Natural killer cell treated with Interleukin-12 subunit alpha and Interleukin-12 subunit beta and Interleukin-15 and Interleukin-18, amount 100 ng/mL, for 72 hours (primary cell): Measurements from ENCODE around the gene DOK7. TPM values are rescaled to one million over a fixed set of nuclear protein-coding genes. Genes with fewer than 3 reads are reported as not detected.

ENCODE experiments used
- ATAC-seq, 2 donors: fragments of 150-1000 bp; cut with Tn5 transposase in 1 of 2; sonication (Bioruptor Pico), chemical (Tn5 transposase) in 1 of 2; 2 replicates each; pipeline ENCODE4 v1.10.0; 2021
- DNase-seq: peaks from one replicate; pipeline ENCODE4 v3.0.0; 2022; ENCODE audit warnings: low spot score
- H3K27ac Mint-ChIP-seq, 2 donors: 1 replicate in 1 of 2; 2 replicates in 1 of 2; pipeline ENCODE4 v1.8.0; 2022; ENCODE audit warnings: mixed read lengths in 2 of 2, mild to moderate bottlenecking in 1 of 2, moderate library complexity in 1 of 2
- H3K27me3 Mint-ChIP-seq, 2 donors: 1 replicate in 1 of 2; 2 replicates in 1 of 2; pipeline ENCODE4 v1.8.0; 2022; ENCODE audit warnings: mixed read lengths in 2 of 2
- H3K36me3 Mint-ChIP-seq: one replicate; pipeline ENCODE4 v1.8.0; 2022; ENCODE audit warnings: mixed read lengths
- H3K4me1 Mint-ChIP-seq, 2 donors: 1 replicate in 1 of 2; 2 replicates in 1 of 2; pipeline ENCODE4 v1.8.0; 2022; ENCODE audit warnings: low read depth in 2 of 2, mixed read lengths in 2 of 2, mild to moderate bottlenecking in 1 of 2
- H3K4me3 Mint-ChIP-seq: one replicate; pipeline ENCODE4 v1.8.0; 2022; ENCODE audit warnings: mixed read lengths
- H3K9me3 Mint-ChIP-seq: 2 replicates; pipeline ENCODE4 v1.8.0; 2022; ENCODE audit warnings: mixed read lengths
- total RNA-seq, 2 donors: library from RNA; stranded (reverse); gene quantifications; one replicate each; pipeline ENCODE4 v1.2.3, GENCODE V29; 2022

DOK7 gene
- total RNA-seq, 2 donors from 2014 or later: 0.17 TPM; not detected in 1

GRCh38 chr4:3496021-3496420 is 32.9 kb downstream of the DOK7 start:
- peaks cover 2 to 6% of the 10 kb centered on the region in 2 donors for H3K4me1 Mint-ChIP-seq
- H3K9me3 Mint-ChIP-seq: no peaks in the 10 kb centered on the region
- peaks cover 0 to 7% of the 10 kb centered on the region in 2 donors for H3K27me3 Mint-ChIP-seq
- H3K4me3 Mint-ChIP-seq: no peak overlapping the region
- ATAC-seq (no peak), DNase-seq (no peak)
- no peak overlapping the region for H3K27ac Mint-ChIP-seq
- H3K36me3 Mint-ChIP-seq: no peaks in the 10 kb centered on the region

- no peaks in the 10 kb centered on the region for H3K9me3 Mint-ChIP-seq
- no peaks in the 10 kb centered on the region for H3K27me3 Mint-ChIP-seq
- DNase-seq (no peak), ATAC-seq (no peak)
- no peaks in the 10 kb centered on the region for H3K36me3 Mint-ChIP-seq
- H3K27ac Mint-ChIP-seq: no peak overlapping the region
- no peak overlapping the region for H3K4me3 Mint-ChIP-seq
- peaks cover 0 to 2% of the 10 kb centered on the region in 2 donors for H3K4me1 Mint-ChIP-seq
Measured at GRCh38 chr4:3497095-3497494, 34.0 kb downstream of the DOK7 start.

DNA sequence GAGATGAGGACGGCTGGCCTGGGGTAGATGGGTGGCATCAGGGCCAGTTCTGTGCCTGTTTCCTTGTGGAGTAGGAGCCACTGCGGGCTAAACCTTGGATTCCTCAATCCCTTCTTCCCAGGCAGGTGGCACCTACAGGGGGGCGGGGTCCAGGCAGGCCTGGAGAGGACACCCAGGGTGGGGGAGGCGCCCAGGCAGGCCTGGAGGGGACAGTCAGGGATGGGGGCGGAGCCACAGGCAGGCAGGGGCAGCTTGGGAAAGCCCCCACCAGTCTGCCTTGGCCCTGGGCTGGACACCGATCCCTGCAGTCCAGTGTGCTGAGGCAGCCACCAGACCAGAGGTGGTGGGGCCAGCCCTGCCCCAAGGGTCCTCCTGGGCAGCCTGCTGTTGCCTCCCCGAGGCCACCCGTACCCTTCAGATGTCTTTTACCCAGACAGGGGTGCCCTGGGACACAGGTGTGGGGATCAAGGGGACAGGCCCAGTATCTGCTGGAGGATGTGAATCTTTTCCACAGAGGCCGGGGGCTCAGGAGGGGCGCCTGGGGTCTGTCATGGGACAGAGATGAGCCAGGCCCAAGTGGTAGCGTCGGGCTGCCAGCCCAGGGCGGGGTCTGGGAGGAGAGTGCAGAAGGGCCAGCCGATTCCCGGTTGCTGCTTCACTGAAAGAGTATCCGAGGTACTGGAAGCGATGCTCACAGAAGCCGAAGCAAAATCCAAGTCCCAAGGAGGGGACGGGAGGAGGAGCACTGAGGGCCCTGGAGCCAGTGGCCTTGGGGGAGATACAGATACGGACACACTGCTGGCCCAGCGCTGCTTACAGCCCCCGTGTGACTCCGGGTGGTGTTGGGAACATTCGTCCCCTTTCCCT is 34.6 kb downstream of the DOK7 start:
- DNase-seq (no peak), ATAC-seq (peak in 1 of 2 donors; percentile 40)
- Mint-ChIP-seq H3K36me3 (no peaks in the 10 kb centered on the region), H3K4me3 (no peak overlapping the region), H3K9me3 (no peaks in the 10 kb centered on the region), H3K27me3 (no peaks in the 10 kb centered on the region), H3K4me1 (peaks cover 0 to 2% of the 10 kb centered on the region in 2 donors), H3K27ac (no peak overlapping the region)

DNA sequence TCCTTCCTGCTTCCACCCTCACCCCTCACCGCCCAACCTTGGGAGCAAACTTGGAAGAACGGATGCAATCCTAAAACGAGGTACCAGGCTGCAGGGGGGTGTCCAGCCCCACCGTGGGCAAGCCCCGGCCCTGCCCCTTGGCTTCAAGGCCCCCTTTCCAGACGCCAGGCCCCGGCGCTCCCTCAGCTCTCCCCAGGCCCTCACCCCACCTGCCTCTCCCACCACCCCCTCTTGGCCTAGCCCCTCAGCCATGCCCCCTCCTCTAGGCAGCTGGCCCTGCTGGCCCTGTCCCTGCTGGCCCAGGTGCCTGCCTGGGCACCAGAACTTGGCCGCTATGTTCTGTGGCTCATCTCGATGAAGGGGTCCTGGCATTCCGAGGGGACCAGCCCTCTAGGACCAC is 35.3 kb downstream of the DOK7 start:
- H3K36me3 Mint-ChIP-seq: peaks cover 2% of the 10 kb centered on the region
- H3K4me3 Mint-ChIP-seq: no peak overlapping the region
- no peaks in the 10 kb centered on the region for H3K9me3 Mint-ChIP-seq
- H3K27ac Mint-ChIP-seq: no peak overlapping the region
- DNase-seq: no peak
- no peak for ATAC-seq
- peaks cover 3 to 5% of the 10 kb centered on the region in 2 donors for H3K4me1 Mint-ChIP-seq
- H3K27me3 Mint-ChIP-seq: no peaks in the 10 kb centered on the region

GRCh38 chr4:3498901-3499510 is 35.9 kb downstream of the DOK7 start:
- Mint-ChIP-seq H3K36me3 (peaks cover 5% of the 10 kb centered on the region), H3K27ac (no peak overlapping the region), H3K27me3 (no peaks in the 10 kb centered on the region), H3K4me1 (peaks cover 7 to 9% of the 10 kb centered on the region in 2 donors), H3K9me3 (no peaks in the 10 kb centered on the region), H3K4me3 (no peak overlapping the region)
- DNase-seq (no peak), ATAC-seq (no peak)

- H3K4me3 Mint-ChIP-seq: no peak overlapping the region
- H3K4me1 Mint-ChIP-seq: peaks cover 7 to 9% of the 10 kb centered on the region in 2 donors
- DNase-seq (no peak), ATAC-seq (no peak)
- H3K9me3 Mint-ChIP-seq: no peaks in the 10 kb centered on the region
- no peaks in the 10 kb centered on the region for H3K27me3 Mint-ChIP-seq
- peaks cover 5% of the 10 kb centered on the region for H3K36me3 Mint-ChIP-seq
- H3K27ac Mint-ChIP-seq: no peak overlapping the region
Measured at GRCh38 chr4:3499710-3500109, 36.6 kb downstream of the DOK7 start.

DNA sequence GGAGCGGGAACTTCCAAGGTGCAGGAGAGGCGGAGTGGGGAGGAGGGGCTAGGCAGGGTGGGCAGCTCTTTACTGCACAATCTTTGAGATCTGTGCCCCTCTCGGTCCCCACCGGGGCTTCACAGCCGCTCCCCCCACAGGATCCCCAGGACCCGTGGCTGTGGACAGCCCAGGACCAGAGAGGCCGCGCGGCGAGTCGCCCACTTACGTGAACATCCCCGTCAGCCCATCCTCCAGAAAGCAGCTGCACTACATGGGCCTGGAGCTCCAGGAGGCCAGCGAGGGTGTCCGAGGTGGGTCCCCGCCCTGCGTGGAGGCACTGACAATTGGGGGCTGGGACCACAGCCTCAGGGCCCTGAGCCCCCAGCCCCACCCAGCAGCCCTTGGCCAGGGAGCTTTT is 37.0 kb downstream of the DOK7 start:
- H3K4me3 Mint-ChIP-seq: no peak overlapping the region
- DNase-seq (no peak), ATAC-seq (no peak)
- no peaks in the 10 kb centered on the region for H3K9me3 Mint-ChIP-seq
- H3K4me1 Mint-ChIP-seq: peaks cover 7 to 9% of the 10 kb centered on the region in 2 donors
- no peaks in the 10 kb centered on the region for H3K27me3 Mint-ChIP-seq
- H3K36me3 Mint-ChIP-seq: peaks cover 5% of the 10 kb centered on the region
- no peak overlapping the region for H3K27ac Mint-ChIP-seq

DNA sequence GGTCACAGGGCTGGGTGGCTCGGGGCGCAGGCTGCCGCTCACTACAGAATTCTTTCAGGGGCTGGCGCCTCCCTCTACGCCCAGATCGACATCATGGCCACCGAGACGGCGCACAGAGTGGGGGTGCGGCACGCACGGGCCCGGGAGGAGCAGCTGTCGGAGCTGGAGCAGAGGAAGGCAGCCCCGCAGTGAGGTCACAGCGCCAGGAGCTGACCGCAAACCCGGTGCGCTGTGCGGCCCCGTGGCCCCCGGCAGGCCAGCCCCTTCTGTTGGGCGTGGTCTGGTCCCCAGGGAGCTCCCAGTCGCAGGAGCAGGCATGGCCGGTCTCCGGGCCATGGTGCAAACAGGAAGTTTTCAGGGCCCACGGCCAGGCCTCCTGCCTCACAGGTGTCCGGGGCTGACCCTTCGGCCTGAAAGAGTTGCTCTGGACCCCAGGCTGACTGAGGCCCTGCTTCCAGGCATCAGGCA is 37.6 kb downstream of the DOK7 start:
- peaks cover 7 to 9% of the 10 kb centered on the region in 2 donors for H3K4me1 Mint-ChIP-seq
- H3K27ac Mint-ChIP-seq: no peak overlapping the region
- no peak for ATAC-seq
- no peaks in the 10 kb centered on the region for H3K9me3 Mint-ChIP-seq
- H3K4me3 Mint-ChIP-seq: no peak overlapping the region
- no peak for DNase-seq
- no peaks in the 10 kb centered on the region for H3K27me3 Mint-ChIP-seq
- H3K36me3 Mint-ChIP-seq: peaks cover 5% of the 10 kb centered on the region

- ATAC-seq (no peak), DNase-seq (no peak)
- H3K27ac Mint-ChIP-seq: no peak overlapping the region
- no peaks in the 10 kb centered on the region for H3K9me3 Mint-ChIP-seq
- no peaks in the 10 kb centered on the region for H3K27me3 Mint-ChIP-seq
- peaks cover 7 to 9% of the 10 kb centered on the region in 2 donors for H3K4me1 Mint-ChIP-seq
- H3K4me3 Mint-ChIP-seq: no peak overlapping the region
- H3K36me3 Mint-ChIP-seq: peaks cover 5% of the 10 kb centered on the region
Measured at GRCh38 chr4:3501126-3501824, 38.2 kb downstream of the DOK7 start.

GRCh38 chr4:3501825-3502425 is 38.8 kb downstream of the DOK7 start:
- Mint-ChIP-seq H3K9me3 (no peaks in the 10 kb centered on the region), H3K27ac (no peak overlapping the region), H3K36me3 (peaks cover 5% of the 10 kb centered on the region), H3K4me3 (no peak overlapping the region), H3K4me1 (peaks cover 7% of the 10 kb centered on the region in 2 donors), H3K27me3 (no peaks in the 10 kb centered on the region)
- ATAC-seq: no peak
- DNase-seq: no peak

DNA sequence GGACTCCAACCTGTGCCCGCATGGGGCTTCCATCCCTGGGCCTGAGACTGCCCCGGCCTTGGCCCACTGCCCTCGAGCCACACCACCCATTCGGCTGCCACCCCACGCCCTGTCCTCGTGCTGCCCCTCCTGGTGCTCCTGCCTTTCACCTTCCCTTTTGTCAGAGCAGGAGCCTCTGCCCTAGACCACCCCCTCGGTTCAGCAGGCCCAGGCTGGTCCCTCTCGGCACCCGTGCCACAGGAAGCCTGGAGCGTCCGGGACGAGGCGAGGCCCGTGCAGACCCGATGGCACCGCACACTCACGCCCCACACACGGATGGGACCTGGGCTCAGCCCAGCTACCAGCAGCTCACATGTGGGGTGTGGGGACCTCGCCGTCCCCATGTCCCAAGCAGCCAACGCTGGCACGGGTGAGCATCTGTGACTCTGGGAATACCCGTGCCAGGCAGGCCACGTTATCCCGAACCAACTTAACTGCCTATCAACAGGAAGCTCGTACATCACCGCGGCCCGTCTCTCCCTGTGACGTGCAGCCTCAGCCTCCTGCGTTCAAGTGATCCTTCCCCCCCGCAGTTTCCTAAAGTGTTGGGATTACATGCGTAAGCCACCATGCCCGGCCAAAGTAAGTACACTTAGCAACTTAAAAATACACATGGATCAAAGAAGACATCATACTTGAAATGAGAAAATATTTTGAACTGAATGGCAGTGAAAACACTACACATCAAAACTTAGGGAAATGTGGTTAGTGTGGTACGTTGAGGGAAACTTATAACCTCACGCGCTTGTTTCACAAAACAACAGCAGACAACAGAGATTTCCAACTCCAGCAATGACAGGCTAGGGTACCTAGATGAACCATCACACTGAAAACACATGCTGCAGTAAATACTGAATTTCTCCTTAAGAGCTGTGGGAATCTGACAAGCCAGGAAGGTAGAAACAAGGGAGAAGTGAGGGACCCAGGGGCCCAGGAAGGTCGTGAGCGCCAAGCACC is 40.1 kb downstream of the DOK7 start:
- Mint-ChIP-seq H3K9me3 (no peaks in the 10 kb centered on the region), H3K4me1 (peaks cover 6 to 7% of the 10 kb centered on the region in 2 donors), H3K4me3 (no peak overlapping the region), H3K27me3 (no peaks in the 10 kb centered on the region), H3K36me3 (peaks cover 5% of the 10 kb centered on the region), H3K27ac (no peak overlapping the region)
- ATAC-seq (no peak), DNase-seq (no peak)

- Mint-ChIP-seq H3K9me3 (no peaks in the 10 kb centered on the region), H3K4me3 (no peak overlapping the region), H3K27ac (no peak overlapping the region), H3K27me3 (no peaks in the 10 kb centered on the region), H3K4me1 (peaks cover 6 to 7% of the 10 kb centered on the region in 2 donors), H3K36me3 (peaks cover 11% of the 10 kb centered on the region)
- DNase-seq: no peak
- peak in 1 of 2 donors; percentile 21 for ATAC-seq
Measured at GRCh38 chr4:3505231-3505630, 42.1 kb downstream of the DOK7 start.

DNA sequence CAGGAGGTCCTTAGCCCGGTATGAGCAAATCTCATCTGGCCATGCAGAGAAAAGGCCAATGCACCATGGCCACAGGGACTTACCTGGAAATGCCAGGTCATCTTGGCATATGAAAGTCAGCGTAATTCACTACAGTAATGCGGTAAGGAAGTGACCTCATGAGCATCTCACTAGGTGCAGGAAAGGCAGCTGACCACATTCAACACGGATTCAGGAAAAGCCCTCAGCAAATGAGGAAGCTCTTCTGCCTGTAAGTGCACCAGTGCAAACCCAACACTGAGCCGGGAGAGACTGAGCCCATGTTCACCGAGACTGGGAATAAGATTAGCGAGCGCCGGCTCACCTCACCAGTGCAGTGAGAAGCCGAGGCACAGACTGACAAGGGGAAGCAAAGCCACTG is 45.4 kb downstream of the DOK7 start:
- H3K36me3 Mint-ChIP-seq: peaks cover 8% of the 10 kb centered on the region
- no peak overlapping the region for H3K4me3 Mint-ChIP-seq
- H3K4me1 Mint-ChIP-seq: peaks cover 2 to 3% of the 10 kb centered on the region in 2 donors
- H3K9me3 Mint-ChIP-seq: no peaks in the 10 kb centered on the region
- no peak for DNase-seq
- no peak overlapping the region for H3K27ac Mint-ChIP-seq
- no peak for ATAC-seq
- H3K27me3 Mint-ChIP-seq: no peaks in the 10 kb centered on the region
